Thyroid gland (tissue), 4 donors: ENCODE data around the gene OR1N2. TPM values are rescaled to one million over a fixed set of nuclear protein-coding genes. Genes with fewer than 3 reads are reported as not detected.

Experiments
- DNase-seq, 2 donors: peaks; one replicate each; pipeline ENCODE4 v3.0.0-alpha.2; 2019
- H3K27ac ChIP-seq, 3 donors: fragments of 200-600 bp; sonication (generic); 1 replicate in 2 of 3; 2 replicates in 1 of 3; pipeline ENCODE4 v1.5.1; 2016 to 2019; ENCODE audit warnings: mild to moderate bottlenecking in 1 of 3, moderate library complexity in 1 of 3
- H3K27me3 ChIP-seq: fragments of 200-600 bp; sonication (generic); one replicate; pipeline ENCODE4 v1.5.1; 2019
- H3K36me3 ChIP-seq, 2 donors: fragments of 200-600 bp; sonication (generic); one replicate each; pipeline ENCODE4 v1.5.1; 2016 to 2019
- H3K4me1 ChIP-seq, 2 donors: fragments of 200-600 bp; sonication (generic); one replicate each; pipeline ENCODE4 v1.5.1; 2017 to 2019
- H3K4me3 ChIP-seq, 3 donors: fragments of 200-600 bp; sonication (generic); replicated peaks in 1 of 3; 1 replicate in 2 of 3; 2 replicates in 1 of 3; pipeline ENCODE4 v1.5.1; 2016; ENCODE audit warnings: mild to moderate bottlenecking in 1 of 3
- H3K9me3 ChIP-seq: fragments of 200-600 bp; sonication (generic); one replicate; pipeline ENCODE4 v1.5.1; 2017
- POLR2A ChIP-seq, 2 donors: fragments of 450-650 bp; IDR thresholded peaks; one replicate each; pipeline ENCODE4 v1.6.1; 2017; ENCODE audit warnings: antibody characterized with exemption in 2 of 2, mild to moderate bottlenecking in 2 of 2, moderate library complexity in 1 of 2
- WGBS, 2 donors: methylation state at CpG; one replicate each; pipeline ENCODE4 v1.1.5; 2017; 5-methylcytosine and 5-hydroxymethylcytosine counted together
- intact Hi-C: fragments of 100-400 bp; cut with DNase I; formaldehyde crosslinking; loops from one replicate; pipeline ENCODE4 v1.15.1; 2023
- total RNA-seq, 4 donors: library from RNA; depleted of rRNA; stranded (reverse); fragments of >200 nt; gene quantifications; one replicate each; pipeline ENCODE4 v1.2.3, GENCODE V29; 2016
- TF ChIP-seq, protein P1 (sequence below), 6 experiments: fragments of 200-600 bp in 3 of 6; fragments of 450-650 bp in 3 of 6; sonication (generic) in 3 of 6; IDR thresholded peaks; one replicate each; pipeline ENCODE4 v1.5.1; 2016 to 2019; ENCODE audit warnings: antibody characterized with exemption in 6 of 6, mild to moderate bottlenecking in 2 of 6, inconsistent platforms in 1 of 6, moderate library complexity in 1 of 6

The OR1N2 gene, protein sequence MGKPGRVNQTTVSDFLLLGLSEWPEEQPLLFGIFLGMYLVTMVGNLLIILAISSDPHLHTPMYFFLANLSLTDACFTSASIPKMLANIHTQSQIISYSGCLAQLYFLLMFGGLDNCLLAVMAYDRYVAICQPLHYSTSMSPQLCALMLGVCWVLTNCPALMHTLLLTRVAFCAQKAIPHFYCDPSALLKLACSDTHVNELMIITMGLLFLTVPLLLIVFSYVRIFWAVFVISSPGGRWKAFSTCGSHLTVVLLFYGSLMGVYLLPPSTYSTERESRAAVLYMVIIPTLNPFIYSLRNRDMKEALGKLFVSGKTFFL
- total RNA-seq: not detected

DNA sequence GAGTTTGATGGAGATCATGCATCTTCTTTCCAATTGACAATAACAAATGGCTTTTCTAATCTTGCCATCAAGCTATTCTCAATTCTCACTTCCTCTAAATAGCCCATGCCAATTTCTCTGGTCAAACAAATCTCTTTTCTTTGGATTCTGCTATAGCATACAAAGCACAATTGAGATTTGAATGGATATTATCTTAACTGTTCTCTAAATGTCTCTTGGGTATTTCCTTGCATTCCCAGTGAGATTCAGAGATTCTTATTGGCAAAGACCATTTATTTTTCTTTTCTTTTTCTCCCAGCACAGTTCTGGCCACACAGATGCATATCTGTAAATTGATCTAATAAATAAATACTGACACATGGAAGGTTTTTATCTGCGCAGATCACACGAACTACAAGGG lies at the start of gene OR1N2:
Gene OR1N2, plus strand, starts transcription at position 301 of the 400 bp plus-strand sequence. CDS start 100 bp downstream, outside the sequence.
- intact Hi-C loops: no loop called here
- no peak for DNase-seq
- H3K27me3 ChIP-seq: no peaks in the 10 kb centered on the region

DNA sequence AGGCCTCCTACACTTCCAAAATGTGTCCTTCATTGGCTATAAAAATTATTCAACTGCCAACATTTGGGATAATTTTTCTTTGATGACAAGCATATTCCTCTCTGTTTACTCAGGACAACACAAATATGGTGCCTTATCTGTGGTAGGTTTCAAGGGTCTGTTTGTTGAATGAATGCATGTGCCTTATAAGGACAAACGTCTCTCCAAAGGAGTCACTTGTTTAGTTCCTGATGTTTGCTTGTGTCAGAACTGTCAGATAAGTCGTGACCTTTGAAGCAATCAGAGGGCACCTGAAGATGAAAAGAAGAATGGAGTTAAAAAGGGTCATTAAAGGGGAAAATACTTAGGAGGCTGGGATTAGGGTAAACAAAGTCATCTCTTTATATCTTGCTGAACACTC lies 45.9 kb upstream of the OR1N2 start:
- no peaks in the 10 kb centered on the region for H3K27me3 ChIP-seq
- intact Hi-C loops: no loop called here
- WGBS, 2 donors: 50 to 61% methylated on average over 2 of the region's 2 CpGs
- no peaks in the 10 kb centered on the region for H3K9me3 ChIP-seq
- TF ChIP-seq, protein P1, sequence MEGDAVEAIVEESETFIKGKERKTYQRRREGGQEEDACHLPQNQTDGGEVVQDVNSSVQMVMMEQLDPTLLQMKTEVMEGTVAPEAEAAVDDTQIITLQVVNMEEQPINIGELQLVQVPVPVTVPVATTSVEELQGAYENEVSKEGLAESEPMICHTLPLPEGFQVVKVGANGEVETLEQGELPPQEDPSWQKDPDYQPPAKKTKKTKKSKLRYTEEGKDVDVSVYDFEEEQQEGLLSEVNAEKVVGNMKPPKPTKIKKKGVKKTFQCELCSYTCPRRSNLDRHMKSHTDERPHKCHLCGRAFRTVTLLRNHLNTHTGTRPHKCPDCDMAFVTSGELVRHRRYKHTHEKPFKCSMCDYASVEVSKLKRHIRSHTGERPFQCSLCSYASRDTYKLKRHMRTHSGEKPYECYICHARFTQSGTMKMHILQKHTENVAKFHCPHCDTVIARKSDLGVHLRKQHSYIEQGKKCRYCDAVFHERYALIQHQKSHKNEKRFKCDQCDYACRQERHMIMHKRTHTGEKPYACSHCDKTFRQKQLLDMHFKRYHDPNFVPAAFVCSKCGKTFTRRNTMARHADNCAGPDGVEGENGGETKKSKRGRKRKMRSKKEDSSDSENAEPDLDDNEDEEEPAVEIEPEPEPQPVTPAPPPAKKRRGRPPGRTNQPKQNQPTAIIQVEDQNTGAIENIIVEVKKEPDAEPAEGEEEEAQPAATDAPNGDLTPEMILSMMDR (IDR thresholded peaks at IDR 0.05): no peak
- TF ChIP-seq POLR2A (IDR thresholded peaks at IDR 0.05): no peak
- H3K4me1 ChIP-seq: peaks cover 6 to 9% of the 10 kb centered on the region in 2 donors
- no peak for DNase-seq
- H3K27ac ChIP-seq: no peak overlapping the region
- H3K4me3 ChIP-seq: no peak overlapping the region
- H3K36me3 ChIP-seq: no peaks in the 10 kb centered on the region

More for the DNA sequence above, at the start of gene OR1N2:
- no peaks in the 10 kb centered on the region for H3K36me3 ChIP-seq
- no peaks in the 10 kb centered on the region for H3K4me1 ChIP-seq
- H3K27ac ChIP-seq: no peak within 1 kb of the TSS
- H3K9me3 ChIP-seq: no peaks in the 10 kb centered on the region
- no peak for TF ChIP-seq POLR2A (IDR thresholded peaks at IDR 0.05)
- TF ChIP-seq, protein P1 (IDR thresholded peaks at IDR 0.05): no peak
- WGBS, 2 donors: 73 to 87% methylated on average over 2 of the region's 2 CpGs
- H3K4me3 ChIP-seq: no peak within 1 kb of the TSS

DNA sequence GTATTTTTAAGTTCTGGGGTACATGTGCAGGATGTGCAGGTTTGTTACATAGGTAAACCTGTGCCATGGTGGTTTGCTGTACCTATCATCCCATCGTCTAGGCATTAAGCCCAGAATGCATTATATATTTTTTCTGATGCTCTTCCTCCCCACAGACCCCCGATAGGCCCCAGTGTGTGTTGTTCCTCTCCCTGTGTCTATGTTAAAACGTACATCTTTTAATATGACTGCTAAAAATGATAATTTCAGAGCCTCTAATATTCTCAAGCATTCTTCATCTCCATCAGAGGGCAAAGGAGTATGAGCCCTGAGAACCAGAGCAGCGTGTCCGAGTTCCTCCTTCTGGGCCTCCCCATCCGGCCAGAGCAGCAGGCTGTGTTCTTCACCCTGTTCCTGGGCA lies 42.4 kb upstream of the OR1N2 start, which contains the start of gene OR1J2:
Gene OR1J2, plus strand, starts transcription at position 301 of the 400 bp plus-strand sequence. Its CDS starts 0 bp downstream, at position 301.
- Histone ChIP-seq H3K4me1 (no peaks in the 10 kb centered on the region), H3K27ac (no peak within 1 kb of the TSS), H3K4me3 (no peak within 1 kb of the TSS), H3K9me3 (no peaks in the 10 kb centered on the region), H3K36me3 (no peaks in the 10 kb centered on the region), H3K27me3 (no peaks in the 10 kb centered on the region)
- no peak for DNase-seq
- WGBS, 2 donors: 81 to 83% methylated on average over 6 of the region's 6 CpGs
- no peak for TF ChIP-seq POLR2A (IDR thresholded peaks at IDR 0.05)
- TF ChIP-seq, protein P1 (IDR thresholded peaks at IDR 0.05): no peak
- intact Hi-C loops: no loop called here

DNA sequence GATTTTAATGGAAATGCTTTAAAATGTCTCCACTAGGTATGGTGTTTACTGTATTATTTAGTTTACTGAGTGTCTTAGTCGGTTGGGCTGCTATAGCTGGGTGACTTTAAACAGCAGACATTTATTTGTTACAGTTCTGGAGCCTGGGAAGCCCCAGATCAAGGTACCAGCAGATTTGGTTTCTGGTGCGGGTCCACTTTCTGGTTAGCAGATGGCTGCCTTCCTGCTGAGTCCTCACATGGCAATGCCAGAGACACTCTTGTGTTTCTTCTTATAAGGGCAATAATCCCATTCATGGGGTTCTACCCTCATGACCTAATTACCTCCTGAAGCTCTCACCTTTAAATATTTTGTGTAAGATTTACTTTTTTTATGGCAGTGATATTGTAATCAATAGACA lies 34.7 kb upstream of the OR1N2 start:
- TF ChIP-seq, protein P1 (IDR thresholded peaks at IDR 0.05): no peak
- no peak for TF ChIP-seq POLR2A (IDR thresholded peaks at IDR 0.05)
- Histone ChIP-seq H3K36me3 (no peaks in the 10 kb centered on the region), H3K4me1 (no peaks in the 10 kb centered on the region), H3K9me3 (no peaks in the 10 kb centered on the region), H3K27me3 (no peaks in the 10 kb centered on the region), H3K27ac (no peak overlapping the region), H3K4me3 (no peak overlapping the region)
- WGBS, 2 donors: 58 to 71% methylated on average over 2 of the region's 2 CpGs
- intact Hi-C loops: no loop called here
- DNase-seq: no peak

DNA sequence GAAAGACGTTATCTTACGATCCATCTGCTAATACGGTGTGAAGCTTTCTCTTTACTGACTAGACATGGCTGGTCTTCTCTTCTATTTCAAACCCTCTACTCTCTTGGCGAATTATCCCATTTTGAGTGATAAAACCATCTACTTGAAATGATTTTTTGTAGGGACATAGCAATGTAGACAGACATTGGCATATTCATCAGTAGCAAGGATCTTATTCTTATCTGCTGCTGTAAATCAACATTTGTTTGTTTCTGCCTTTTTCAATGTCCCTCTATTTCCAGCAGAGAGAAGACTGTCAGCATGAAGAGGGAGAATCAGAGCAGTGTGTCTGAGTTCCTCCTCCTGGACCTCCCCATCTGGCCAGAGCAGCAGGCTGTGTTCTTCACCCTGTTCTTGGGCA lies 34.1 kb upstream of the OR1N2 start, which contains the start of gene OR1J4:
Gene OR1J4, plus strand, starts transcription at position 301 of the 400 bp plus-strand sequence. Its CDS starts 0 bp downstream, at position 301.
- intact Hi-C loops: no loop called here
- H3K36me3 ChIP-seq: no peaks in the 10 kb centered on the region
- H3K4me1 ChIP-seq: no peaks in the 10 kb centered on the region

More for the DNA sequence above, 34.1 kb upstream of the OR1N2 start, which contains the start of gene OR1J4:
- TF ChIP-seq, protein P1 (IDR thresholded peaks at IDR 0.05): no peak
- no peak for TF ChIP-seq POLR2A (IDR thresholded peaks at IDR 0.05)
- no peak within 1 kb of the TSS for H3K27ac ChIP-seq
- WGBS, 2 donors: 80 to 82% methylated on average over 4 of the region's 4 CpGs
- H3K27me3 ChIP-seq: no peaks in the 10 kb centered on the region
- H3K4me3 ChIP-seq: no peak within 1 kb of the TSS
- H3K9me3 ChIP-seq: no peaks in the 10 kb centered on the region
- DNase-seq: no peak
